Measurements from ENCODE around the gene CKLF.
"Not testable (repeated sequence)": the region's sequence is repeated elsewhere in the genome, so short reads cannot be mapped to it uniquely, and the experiment has no call there.

Gene CKLF

GRCh38 chr16:66544016-66544757, 8.2 kb upstream of the CKLF start:
- DNase-seq = no peak

- no peak for DNase-seq
Measured at GRCh38 chr16:66547101-66547989, 5.0 kb upstream of the CKLF start.

- DNase-seq = no peak
Measured at GRCh38 chr16:66548068-66548467, 4.3 kb upstream of the CKLF start.

GRCh38 chr16:66548868-66549267, 3.5 kb upstream of the CKLF start:
- no peak for DNase-seq

GRCh38 chr16:66549284-66550131, 2.9 kb upstream of the CKLF start, which contains the start of gene TK2:
Gene TK2 (minus strand): TSS chr16:66550122. CDS start chr16:66550061, 61 bp downstream.
- peak; percentile 88 for DNase-seq

- DNase-seq = peak; percentile 75
Measured at GRCh38 chr16:66551348-66551759, 1.0 kb upstream of the CKLF start.

- DNase-seq = no peak
Measured at GRCh38 chr16:66551788-66552285, 539 bp upstream of the CKLF start.

GRCh38 chr16:66553223-66553622, 847 bp downstream of the CKLF start:
- no peak for DNase-seq

- no peak for DNase-seq
Measured at GRCh38 chr16:66554021-66554420, 1.6 kb downstream of the CKLF start.

- DNase-seq = no peak
Measured at GRCh38 chr16:66554495-66554894, 2.1 kb downstream of the CKLF start.

GRCh38 chr16:66560107-66560506, 7.7 kb downstream of the CKLF start:
- DNase-seq = no peak

GRCh38 chr16:66561381-66562080, 9.2 kb downstream of the CKLF start:
- no peak for DNase-seq

- no peak for DNase-seq
Measured at GRCh38 chr16:66562409-66562808, 10.0 kb downstream of the CKLF start.

- DNase-seq = no peak
Measured at GRCh38 chr16:66562986-66563385, 10.6 kb downstream of the CKLF start.

- no peak for DNase-seq
Measured at GRCh38 chr16:66563574-66564334, 11.4 kb downstream of the CKLF start.

- DNase-seq = no peak
Measured at GRCh38 chr16:66566051-66566901, 13.9 kb downstream of the CKLF start, which contains the start of gene CMTM1. Gene CMTM1 (plus strand): TSS chr16:66566439. CDS start chr16:66566514, 75 bp downstream.

- DNase-seq = not testable (repeated sequence)
Measured at GRCh38 chr16:66567270-66567669, 14.9 kb downstream of the CKLF start.

- DNase-seq = no peak
Measured at GRCh38 chr16:66568355-66568754, 16.0 kb downstream of the CKLF start.

GRCh38 chr16:66569131-66569530, 16.8 kb downstream of the CKLF start:
- DNase-seq = no peak

- DNase-seq = no peak
Measured at GRCh38 chr16:66569827-66570405, 17.5 kb downstream of the CKLF start.

Data from activated CD8-positive, alpha-beta memory T cell treated with anti-CD3 and anti-CD28 coated beads for 24 hours (primary cell).